HG02763 (cell line): ENCODE measurements around the gene SERPINB8.
A peak's percentile ranks its signal among the peaks of the same experiment; 100 is the strongest.

ENCODE experiments used
- ATAC-seq: cut with Tn5 transposase; IDR thresholded peaks from one replicate; pipeline ENCODE4 v1.9.1; 2021; ENCODE audit warnings: mild to moderate bottlenecking, moderate library complexity; ENCODE audit not compliant: unreplicated experiment

Gene SERPINB8

GRCh38 chr18:63963615-63964256 is 6.1 kb upstream of the SERPINB8 start:
- peak; percentile 72 for ATAC-seq

GRCh38 chr18:63964908-63965307 is 5.0 kb upstream of the SERPINB8 start:
- no peak for ATAC-seq

DNA sequence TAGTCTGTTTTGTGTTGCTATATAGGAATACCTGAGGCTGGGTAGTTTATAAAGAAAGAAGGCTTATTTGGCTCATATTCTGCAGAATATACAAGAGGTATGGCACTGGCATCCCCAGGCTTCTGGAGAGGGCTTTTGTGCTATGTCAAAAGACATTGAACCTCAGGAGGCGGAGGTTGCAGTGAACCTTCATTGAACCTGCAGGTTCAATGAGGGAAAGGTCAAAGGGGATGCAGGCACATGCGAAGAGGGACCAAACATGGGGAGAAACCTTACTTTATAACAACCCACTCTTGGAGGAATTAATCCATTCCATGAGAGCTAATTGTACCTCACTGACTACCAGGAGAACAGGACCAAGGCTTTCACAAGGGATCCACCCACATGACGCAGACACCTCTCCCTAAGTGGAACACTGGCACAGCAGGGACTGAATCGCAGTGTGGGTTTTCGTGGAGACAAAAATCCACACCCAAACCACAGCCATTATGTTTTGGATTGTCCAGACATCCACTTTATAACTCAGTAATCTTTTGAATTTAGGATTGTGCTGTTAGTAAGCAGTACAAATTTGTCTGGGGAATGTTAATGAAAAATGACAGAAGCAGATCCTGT is 4.1 kb upstream of the SERPINB8 start:
- ATAC-seq: no peak

DNA sequence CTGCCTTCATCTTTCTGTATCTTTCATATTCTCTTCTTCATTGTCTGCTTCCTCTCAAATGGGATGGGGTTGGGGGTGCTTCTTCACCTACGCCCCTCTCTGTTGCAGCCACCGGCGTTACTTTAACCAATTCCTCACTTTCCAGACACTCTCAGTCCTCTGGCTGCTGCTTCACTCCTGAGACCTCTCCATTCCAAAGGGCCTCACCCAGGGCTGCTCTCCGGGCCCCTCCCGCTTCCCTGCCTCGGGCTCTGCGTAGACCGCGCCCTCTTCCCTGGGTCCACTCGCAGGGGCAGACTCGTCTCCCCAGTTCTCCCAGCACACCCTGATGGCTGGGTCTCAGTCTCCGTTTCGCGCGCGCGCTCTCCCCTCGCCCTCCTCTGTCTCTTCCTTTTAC is 926 bp downstream of the SERPINB8 start:
- ATAC-seq: no peak

DNA sequence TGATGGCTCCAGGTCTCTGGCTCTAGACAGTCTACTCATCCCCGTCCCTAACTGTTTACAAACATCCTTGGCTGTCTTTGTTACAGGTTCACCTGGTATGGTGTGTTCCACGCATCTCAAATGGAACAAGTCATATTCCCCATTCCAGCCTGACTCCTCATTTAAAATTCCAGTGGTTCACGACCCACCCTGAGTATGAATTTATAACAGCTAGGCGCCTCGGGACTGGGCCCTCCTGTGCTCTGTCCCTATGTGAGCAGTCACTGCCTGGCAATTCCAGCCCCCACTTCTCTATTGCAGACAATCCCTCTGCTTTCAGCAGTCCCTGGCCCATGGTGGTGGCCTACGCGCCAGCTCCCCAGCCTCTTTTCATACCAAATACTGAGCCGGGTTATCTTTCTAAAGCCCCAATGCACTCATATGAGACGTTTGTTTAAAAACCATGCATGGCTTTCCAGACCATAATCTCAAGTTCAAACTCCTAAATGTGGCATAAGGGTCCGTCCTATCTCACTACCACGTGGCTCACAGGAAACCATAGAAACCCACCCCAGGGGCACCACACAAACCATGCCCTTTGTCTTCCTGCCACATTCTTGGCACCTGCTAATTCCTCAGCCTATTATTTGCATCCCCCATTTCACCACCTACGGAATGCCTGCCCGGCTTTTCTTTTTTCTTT is 1.6 kb downstream of the SERPINB8 start:
- ATAC-seq: no peak

DNA sequence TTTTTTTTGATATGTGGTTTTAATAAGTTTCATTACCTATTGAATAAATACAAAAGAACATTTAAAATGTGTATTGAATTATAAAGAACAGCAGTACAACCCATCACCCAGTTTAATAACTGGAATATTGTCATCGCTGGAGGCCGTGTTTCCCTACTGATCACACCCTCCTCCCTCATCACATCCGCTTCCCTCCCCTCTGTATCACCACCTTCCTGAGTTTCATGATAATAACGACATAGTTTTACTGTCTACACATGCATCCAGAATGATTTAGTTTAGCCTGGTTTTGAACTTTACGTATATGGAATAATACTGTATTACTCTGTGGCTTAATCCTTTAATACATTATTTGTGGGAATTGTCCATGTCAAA is 2.1 kb downstream of the SERPINB8 start:
- no peak for ATAC-seq

- ATAC-seq: no peak
Measured at GRCh38 chr18:63974991-63975390, 5.1 kb downstream of the SERPINB8 start.

GRCh38 chr18:63975628-63976027 is 5.7 kb downstream of the SERPINB8 start:
- no peak for ATAC-seq

GRCh38 chr18:63977040-63977439 is 7.2 kb downstream of the SERPINB8 start:
- ATAC-seq: no peak

DNA sequence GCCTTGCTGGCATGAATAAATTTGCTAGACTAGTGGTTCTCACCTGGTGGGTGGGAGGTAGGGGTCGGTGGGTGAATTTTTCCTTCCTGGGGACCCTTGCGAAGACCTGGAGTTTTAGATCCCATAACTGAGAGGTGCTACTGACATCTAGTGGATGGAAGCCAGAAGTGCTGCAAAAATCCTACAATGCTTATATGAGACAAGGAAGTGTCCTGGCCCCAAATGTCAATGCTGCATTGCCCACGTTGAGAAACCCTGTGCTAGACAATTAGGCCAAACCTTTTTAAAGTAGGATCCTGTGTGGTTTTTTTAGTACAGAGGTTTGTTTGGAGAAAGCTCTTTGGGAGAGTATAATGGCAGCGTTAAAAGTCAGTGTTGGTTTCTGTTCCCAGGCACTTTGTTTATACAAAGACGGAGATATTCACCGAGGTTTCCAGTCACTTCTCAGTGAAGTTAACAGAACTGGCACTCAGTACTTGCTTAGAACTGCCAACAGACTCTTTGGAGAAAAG is 9.6 kb downstream of the SERPINB8 start:
- ATAC-seq: peak; percentile 67

- ATAC-seq: no peak
Measured at GRCh38 chr18:63980027-63980426, 10.1 kb downstream of the SERPINB8 start.

DNA sequence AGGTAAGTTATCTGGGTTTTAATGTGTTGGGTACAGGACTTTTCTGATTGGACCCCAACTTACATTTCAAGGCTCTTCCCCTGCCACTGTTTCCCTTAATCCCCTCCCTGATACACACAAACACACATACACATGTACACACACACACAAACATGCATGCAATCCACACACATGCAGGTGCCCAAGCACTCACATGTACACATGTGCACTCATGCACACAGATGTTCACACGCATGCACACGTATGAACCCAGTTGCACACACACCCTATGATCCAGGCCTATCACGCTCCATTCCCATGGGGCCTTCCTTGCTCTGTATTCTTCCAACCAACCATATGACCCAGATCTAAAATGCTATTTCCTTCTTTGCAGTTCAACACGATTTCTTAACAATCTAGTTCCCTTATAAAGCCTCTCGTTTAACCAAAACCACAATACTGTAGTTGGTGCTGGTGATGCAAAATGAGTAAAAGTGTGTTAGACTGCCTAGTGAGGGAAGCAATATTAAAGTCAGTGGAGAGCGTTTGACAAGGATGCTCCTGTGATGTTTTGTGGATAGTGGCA is 11.1 kb downstream of the SERPINB8 start:
- ATAC-seq: no peak

- no peak for ATAC-seq
Measured at GRCh38 chr18:63981719-63982118, 11.8 kb downstream of the SERPINB8 start.

- no peak for ATAC-seq
Measured at GRCh38 chr18:63982361-63982760, 12.5 kb downstream of the SERPINB8 start.

DNA sequence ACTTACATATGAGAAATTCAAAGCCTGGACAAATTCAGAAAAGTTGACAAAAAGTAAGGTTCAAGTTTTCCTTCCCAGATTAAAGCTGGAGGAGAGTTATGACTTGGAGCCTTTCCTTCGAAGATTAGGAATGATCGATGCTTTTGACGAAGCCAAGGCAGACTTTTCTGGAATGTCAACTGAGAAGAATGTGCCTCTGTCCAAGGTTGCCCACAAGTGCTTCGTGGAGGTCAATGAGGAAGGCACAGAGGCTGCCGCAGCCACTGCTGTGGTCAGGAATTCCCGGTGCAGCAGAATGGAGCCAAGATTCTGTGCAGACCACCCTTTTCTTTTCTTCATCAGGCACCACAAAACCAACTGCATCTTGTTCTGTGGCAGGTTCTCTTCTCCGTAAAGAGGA is 17.0 kb downstream of the SERPINB8 start:
- ATAC-seq: no peak

DNA sequence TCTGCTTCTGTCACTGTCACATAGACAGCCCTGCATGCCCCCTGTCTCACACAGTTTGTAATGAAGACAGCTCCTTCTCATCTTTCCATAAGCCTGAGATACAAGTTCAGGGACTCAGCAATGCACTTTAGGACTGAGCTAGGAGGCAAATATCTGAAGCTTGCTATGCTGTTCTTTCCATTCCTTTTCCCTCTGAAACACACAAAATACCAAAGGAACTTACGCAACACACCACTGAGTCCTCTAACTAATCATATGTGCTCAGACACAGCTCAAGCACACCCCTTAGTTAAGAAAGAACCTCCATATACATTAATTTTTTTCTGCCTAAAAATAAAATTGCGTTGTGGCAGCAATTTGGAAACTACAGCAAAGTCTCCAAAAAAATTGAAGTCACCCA is 17.9 kb downstream of the SERPINB8 start:
- ATAC-seq: no peak

- ATAC-seq: no peak
Measured at GRCh38 chr18:63992751-63993150, 22.9 kb downstream of the SERPINB8 start.

- ATAC-seq: no peak
Measured at GRCh38 chr18:63994783-63995399, 25.0 kb downstream of the SERPINB8 start.

DNA sequence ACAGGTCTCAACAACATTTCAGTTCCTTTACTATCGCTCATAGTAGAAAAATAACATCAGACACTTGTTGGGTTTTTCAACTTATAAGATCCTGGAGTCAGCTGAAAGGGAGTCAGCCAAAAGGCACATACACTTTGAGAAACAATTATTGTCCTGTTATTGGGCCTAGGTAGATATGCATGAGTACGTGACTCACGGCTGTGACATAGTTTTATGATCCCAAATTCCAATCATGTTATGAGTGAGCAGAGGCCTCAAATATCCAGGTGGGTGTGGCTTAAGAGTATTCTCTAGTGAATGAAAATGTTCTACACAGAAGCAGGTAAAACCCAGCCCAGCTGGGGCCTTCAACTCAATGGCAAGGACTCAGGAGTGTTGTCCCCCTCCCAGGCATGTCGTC is 27.2 kb downstream of the SERPINB8 start:
- no peak for ATAC-seq

DNA sequence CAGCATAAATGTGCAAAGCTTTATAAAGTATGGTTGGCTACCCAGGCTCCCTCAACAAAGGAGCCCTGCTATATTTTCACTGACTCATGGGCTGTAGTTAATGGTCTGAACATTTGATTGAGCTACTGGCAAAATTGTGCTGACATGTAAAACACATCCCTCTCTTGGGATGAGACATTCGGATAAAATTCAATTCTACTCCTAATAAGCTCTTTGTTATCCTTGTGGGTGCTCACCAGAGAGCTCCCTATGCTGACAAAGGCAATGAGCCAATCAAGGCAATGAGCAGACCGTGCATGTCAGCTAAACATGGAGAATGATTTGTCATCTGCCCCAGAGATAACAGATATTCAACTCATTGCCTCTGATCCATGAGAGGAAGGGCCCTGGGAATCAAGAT is 27.7 kb downstream of the SERPINB8 start:
- ATAC-seq: no peak

- ATAC-seq: no peak
Measured at GRCh38 chr18:63999871-64000270, 30.0 kb downstream of the SERPINB8 start.
